ENCODE results near the gene ASB7. TPM values are rescaled to one million over a fixed set of nuclear protein-coding genes. Genes with fewer than 3 reads are reported as not detected.

ASB7 gene
- polyA plus RNA-seq, 1 donor (not counting 4 experiments of a cell fraction or from before 2014, with no cell fraction given) = 10.8 TPM

DNA sequence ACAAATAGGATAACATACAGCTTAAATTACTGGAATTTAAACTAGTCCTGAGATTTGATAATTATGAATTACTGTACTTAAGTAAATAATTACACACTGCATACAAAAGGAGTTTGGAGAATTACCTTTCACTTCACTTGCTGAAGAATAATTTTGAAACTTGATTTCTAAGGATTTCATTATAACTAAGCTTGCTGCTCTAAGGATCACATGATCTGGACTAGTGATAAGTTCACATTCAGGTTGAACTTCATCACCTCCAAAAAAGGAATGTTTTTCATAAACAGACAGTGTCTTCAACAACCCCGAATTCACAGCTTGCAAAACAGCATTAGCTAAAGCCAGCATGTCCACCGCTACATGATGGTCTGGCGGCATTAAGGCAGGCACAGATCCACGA lies 28.9 kb upstream of the ASB7 start:
- H3K36me3 ChIP-seq (ENCODE audit: control insufficient read depth in 2 of 2, extremely low read depth in 1 of 2, insufficient read depth in 2 of 2, low read length in 2 of 2) = peaks cover 9 to 12% of the 10 kb centered on the region in 2 experiments
- no peak overlapping the region for H3K9ac ChIP-seq (ENCODE audit: control insufficient read depth, extremely low read depth, insufficient read depth, low read length)
- H3K27ac ChIP-seq (ENCODE audit: control insufficient read depth, insufficient read depth, low read length) = no peak overlapping the region
- H3K9me3 ChIP-seq (ENCODE audit: control insufficient read depth, low read depth, low read length) = no peaks in the 10 kb centered on the region
- no peaks in the 10 kb centered on the region for H3K79me2 ChIP-seq (ENCODE audit: control insufficient read depth, insufficient read depth, low read length)
- FAIRE-seq (no peak), DNase-seq (ENCODE audit: low read depth, low spot score) (no peak)
- H3K4me3 ChIP-seq (ENCODE audit: control insufficient read depth in 2 of 3, extremely low read depth in 1 of 3, insufficient read depth in 2 of 3, low read depth in 1 of 3, low read length in 3 of 3) = no peak overlapping the region
- dilution Hi-C loops (cut with MboI; ENCODE audit: extremely low pct_ligation_motif_present, low sequenced_read_pairs) = no loop called here
- no peaks in the 10 kb centered on the region for H3K4me1 ChIP-seq (ENCODE audit: control insufficient read depth, extremely low read depth, insufficient read depth, low read length)
- no peak for TF ChIP-seq EZH2 (IDR thresholded peaks at IDR 0.05; ENCODE audit: low read length)
- TF ChIP-seq, protein P1, sequence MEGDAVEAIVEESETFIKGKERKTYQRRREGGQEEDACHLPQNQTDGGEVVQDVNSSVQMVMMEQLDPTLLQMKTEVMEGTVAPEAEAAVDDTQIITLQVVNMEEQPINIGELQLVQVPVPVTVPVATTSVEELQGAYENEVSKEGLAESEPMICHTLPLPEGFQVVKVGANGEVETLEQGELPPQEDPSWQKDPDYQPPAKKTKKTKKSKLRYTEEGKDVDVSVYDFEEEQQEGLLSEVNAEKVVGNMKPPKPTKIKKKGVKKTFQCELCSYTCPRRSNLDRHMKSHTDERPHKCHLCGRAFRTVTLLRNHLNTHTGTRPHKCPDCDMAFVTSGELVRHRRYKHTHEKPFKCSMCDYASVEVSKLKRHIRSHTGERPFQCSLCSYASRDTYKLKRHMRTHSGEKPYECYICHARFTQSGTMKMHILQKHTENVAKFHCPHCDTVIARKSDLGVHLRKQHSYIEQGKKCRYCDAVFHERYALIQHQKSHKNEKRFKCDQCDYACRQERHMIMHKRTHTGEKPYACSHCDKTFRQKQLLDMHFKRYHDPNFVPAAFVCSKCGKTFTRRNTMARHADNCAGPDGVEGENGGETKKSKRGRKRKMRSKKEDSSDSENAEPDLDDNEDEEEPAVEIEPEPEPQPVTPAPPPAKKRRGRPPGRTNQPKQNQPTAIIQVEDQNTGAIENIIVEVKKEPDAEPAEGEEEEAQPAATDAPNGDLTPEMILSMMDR (optimal IDR thresholded peaks at IDR 0.05 in 1 of 3, IDR thresholded peaks at IDR 0.05 in 1 of 3, conservative IDR thresholded peaks at IDR 0.05 in 1 of 3; ENCODE audit: extremely low read depth in 1 of 3, insufficient read depth in 2 of 3, low read length in 3 of 3) = no peak
- no peaks in the 10 kb centered on the region for H3K9me1 ChIP-seq (ENCODE audit: control insufficient read depth, extremely low read depth, insufficient read depth, low read length)
- H3K4me2 ChIP-seq (ENCODE audit: control insufficient read depth, extremely low read depth, insufficient read depth, low read depth, low read length) = no peak overlapping the region
- no peak overlapping the region for H2AFZ ChIP-seq (ENCODE audit: control insufficient read depth, low read length)
- H3K27me3 ChIP-seq (ENCODE audit: control insufficient read depth, extremely low read depth, insufficient read depth, low read length) = no peaks in the 10 kb centered on the region
- no peaks in the 10 kb centered on the region for H4K20me1 ChIP-seq (ENCODE audit: control insufficient read depth, extremely low read depth, insufficient read depth, low read length)

DNA sequence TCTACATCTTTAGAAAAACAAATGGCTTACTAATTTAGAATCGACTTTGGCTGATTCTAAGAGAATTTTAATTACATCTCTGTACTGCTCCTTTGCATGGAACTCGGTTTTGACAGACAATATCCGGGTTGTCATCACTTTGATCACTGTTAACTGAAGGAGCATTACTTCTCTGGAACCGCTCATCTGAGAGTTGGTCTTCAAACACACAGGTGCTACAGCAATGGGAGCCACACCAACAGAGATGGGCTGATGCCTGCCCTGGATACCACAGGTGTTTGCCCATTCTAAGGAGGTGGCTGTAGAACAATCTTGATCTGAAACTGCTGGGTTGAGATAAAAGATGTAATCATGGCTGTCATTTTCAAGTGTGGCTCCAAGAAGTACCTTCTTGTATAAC lies 22.0 kb upstream of the ASB7 start:
- no peaks in the 10 kb centered on the region for H3K9me1 ChIP-seq (ENCODE audit: control insufficient read depth, extremely low read depth, insufficient read depth, low read length)
- H3K4me2 ChIP-seq (ENCODE audit: control insufficient read depth, extremely low read depth, insufficient read depth, low read depth, low read length) = no peak overlapping the region
- H3K36me3 ChIP-seq (ENCODE audit: control insufficient read depth in 2 of 2, extremely low read depth in 1 of 2, insufficient read depth in 2 of 2, low read length in 2 of 2) = no peaks in the 10 kb centered on the region
- no peaks in the 10 kb centered on the region for H3K27me3 ChIP-seq (ENCODE audit: control insufficient read depth, extremely low read depth, insufficient read depth, low read length)
- H3K9me3 ChIP-seq (ENCODE audit: control insufficient read depth, low read depth, low read length) = no peaks in the 10 kb centered on the region
- no peak for FAIRE-seq
- peaks cover 11% of the 10 kb centered on the region for H3K79me2 ChIP-seq (ENCODE audit: control insufficient read depth, insufficient read depth, low read length)
- DNase-seq (ENCODE audit: low read depth, low spot score) = no peak
- H3K9ac ChIP-seq (ENCODE audit: control insufficient read depth, extremely low read depth, insufficient read depth, low read length) = no peak overlapping the region
- H3K4me1 ChIP-seq (ENCODE audit: control insufficient read depth, extremely low read depth, insufficient read depth, low read length) = no peaks in the 10 kb centered on the region
- TF ChIP-seq, protein P1 (optimal IDR thresholded peaks at IDR 0.05 in 1 of 3, IDR thresholded peaks at IDR 0.05 in 1 of 3, conservative IDR thresholded peaks at IDR 0.05 in 1 of 3; ENCODE audit: extremely low read depth in 1 of 3, insufficient read depth in 2 of 3, low read length in 3 of 3) = no peak
- no peak for TF ChIP-seq EZH2 (IDR thresholded peaks at IDR 0.05; ENCODE audit: low read length)
- dilution Hi-C loops (cut with MboI; ENCODE audit: extremely low pct_ligation_motif_present, low sequenced_read_pairs) = no loop called here
- H3K27ac ChIP-seq (ENCODE audit: control insufficient read depth, insufficient read depth, low read length) = no peak overlapping the region
- H4K20me1 ChIP-seq (ENCODE audit: control insufficient read depth, extremely low read depth, insufficient read depth, low read length) = no peaks in the 10 kb centered on the region
- H2AFZ ChIP-seq (ENCODE audit: control insufficient read depth, low read length) = no peak overlapping the region
- no peak overlapping the region for H3K4me3 ChIP-seq (ENCODE audit: control insufficient read depth in 2 of 3, extremely low read depth in 1 of 3, insufficient read depth in 2 of 3, low read depth in 1 of 3, low read length in 3 of 3)

All from keratinocyte (primary cell).